Fibroblast of gingiva (primary cell): Measurements from ENCODE around the gene TAAR1.
"Not testable (repeated sequence)": the region's sequence is repeated elsewhere in the genome, so short reads cannot be mapped to it uniquely, and the experiment has no call there.

ENCODE experiments used
- DNase-seq: peaks from one replicate; pipeline ENCODE4 v3.0.0-alpha.2; 2011; ENCODE audit warnings: low read depth

The TAAR1 gene

DNA sequence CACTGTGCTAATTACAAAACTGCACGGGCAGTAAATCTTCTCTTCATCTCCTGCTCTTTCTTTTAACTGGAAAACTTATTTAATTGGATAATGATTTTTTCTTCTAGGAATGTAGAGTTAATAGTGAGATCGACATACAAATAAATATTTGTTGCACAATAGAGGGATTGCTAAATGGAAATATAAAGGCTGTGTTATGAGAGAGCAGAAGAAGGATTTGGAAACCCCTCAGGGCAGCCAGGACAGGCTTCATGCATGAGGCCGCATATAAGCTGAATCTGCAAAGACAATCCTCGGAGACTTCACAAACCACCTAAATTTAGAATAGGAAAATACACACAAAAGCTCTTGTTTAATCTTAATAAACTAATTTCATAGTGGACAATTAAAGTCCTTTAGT, 2.9 kb upstream of the TAAR1 start:
- peak; percentile 47 for DNase-seq

DNA sequence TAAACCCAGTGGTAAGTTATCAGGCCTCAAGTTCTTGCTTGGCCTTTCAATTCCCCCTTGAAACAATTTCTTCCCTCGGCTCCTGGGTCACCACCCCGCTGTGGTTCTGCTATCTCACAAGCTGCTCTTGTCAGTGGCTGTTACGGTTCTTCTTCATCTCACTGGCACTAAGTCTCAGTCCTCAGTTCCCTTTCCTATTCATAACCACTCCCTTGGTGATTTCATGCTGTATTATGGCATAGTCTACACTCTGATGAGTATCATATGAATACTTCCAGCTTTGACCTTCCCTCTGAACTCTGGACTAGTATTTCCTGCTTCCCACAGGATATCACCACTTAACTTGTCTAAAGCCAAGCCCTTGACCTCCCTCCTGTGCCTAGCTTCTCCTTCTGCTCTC, 7.9 kb downstream of the TAAR1 start:
- DNase-seq: no peak

DNA sequence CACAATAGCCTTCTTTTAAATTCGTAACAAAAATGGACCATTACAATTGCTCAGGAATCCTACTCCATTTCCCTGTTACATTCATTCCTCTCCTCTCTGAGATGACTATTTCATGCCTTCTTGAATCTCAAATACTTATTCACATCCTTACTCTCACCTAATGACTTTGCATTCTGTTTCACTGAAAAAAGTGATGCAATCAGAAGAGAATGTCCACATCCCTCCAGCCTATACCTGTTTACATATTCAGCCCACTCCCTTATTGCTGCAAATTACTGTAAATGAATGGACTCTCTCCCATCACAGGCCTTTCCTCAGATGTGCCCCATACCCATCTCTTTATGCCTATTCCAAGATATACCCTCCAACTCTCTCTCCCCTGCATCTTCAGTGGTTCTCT, 8.6 kb downstream of the TAAR1 start:
- no peak for DNase-seq

DNA sequence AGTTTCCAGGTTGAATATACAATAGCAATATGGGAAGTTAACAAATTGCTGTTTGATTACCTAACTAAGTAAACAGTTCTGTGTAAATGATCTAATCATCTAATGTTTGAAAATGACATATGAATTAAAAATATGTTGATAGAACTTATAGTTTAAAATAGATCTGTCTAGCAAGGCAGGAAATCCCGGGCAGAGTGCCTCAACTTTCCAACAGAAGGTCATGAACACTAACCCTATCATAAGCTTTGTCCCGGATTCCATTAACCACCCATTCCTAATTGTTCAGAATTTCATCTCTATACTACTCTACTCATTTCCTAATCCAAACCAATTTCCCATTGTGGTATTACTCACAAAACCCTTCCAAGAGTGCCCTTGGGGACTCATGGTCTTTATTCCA, 10.2 kb downstream of the TAAR1 start:
- DNase-seq: no peak

GRCh38 chr6:132648356-132648755, 10.6 kb downstream of the TAAR1 start:
- peak; percentile 52 for DNase-seq

DNA sequence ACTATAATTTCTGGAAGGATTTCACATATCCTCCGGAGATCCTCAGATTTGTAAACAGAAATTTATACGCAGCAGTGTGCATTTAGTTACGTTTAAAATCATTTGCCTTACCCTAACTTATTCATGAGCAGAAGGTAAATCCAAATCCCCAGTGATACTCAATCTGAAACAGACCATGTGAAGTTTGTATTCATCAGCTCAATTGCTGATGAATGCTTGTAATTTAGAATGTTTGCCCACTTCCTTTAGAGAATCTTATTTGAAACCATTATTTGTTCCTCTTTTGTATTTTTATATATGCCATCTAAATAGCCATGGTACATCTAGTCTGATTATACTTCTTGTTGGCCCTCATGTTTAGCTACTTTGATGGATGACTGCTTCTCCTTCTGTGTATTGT, 15.4 kb downstream of the TAAR1 start:
- no peak for DNase-seq

- DNase-seq: not testable (repeated sequence)
These were observed 21.8 kb downstream of the TAAR1 start for GRCh38 chr6:132637135-132637534.

GRCh38 chr6:132635906-132636305, 23.1 kb downstream of the TAAR1 start:
- not testable (repeated sequence) for DNase-seq

DNA sequence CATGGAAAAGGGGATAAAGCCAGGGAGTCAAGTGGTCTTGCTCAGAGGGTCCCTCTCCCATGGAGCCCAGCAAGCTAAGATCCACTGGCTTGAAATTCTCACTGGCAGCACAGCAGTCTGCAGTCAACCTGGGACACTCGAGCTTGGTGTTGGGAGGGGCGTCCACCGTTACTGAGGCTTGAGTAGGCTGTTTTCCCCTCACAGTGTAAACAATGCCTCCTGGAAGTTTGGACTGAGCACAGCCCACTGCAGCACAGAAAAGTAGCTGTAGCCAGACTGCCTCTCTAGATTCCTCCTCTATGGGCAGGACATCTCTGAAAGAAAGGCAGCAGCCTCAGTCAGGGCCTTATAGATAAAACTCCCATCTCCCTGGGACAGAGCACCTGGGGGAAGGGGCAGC, 23.7 kb downstream of the TAAR1 start:
- not testable (repeated sequence) for DNase-seq

DNA sequence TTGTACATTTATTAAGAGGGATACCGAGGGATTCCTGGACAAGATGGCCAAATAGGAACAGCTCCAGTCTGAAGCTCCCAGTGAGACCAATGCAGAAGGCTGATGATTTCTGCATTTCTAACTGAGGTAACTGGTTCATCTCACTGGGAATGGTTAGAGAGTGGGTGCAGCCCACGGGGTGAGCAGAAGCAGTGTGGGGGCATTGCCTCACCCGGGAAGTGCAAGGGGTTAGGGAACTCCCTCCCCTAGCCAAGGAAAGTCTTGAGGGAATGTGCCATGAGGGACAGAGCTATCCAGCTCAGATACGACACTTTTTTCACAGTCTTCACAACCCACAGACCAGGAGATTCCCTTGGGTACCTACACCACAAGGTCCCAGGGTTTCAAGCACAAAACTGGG, 24.2 kb downstream of the TAAR1 start:
- DNase-seq: no peak

DNA sequence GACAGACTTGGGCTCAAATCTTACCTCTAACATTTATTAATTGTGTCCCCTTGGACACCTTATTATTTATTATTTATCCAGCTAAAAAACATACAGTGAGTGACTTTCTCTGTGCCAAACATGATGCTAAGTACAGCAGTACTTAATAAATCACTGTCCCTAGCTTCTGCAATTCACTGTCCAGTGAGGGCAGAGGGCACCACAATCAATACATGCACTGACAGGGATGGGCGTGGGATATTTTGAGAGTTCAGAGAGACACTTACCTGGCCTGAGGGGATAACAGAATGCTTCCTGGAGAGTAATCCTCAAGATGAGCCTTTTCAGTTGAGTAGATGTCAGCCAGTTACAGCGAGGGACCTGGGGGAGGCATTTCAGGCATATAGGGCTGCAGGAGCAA, 25.6 kb downstream of the TAAR1 start:
- DNase-seq: no peak

GRCh38 chr6:132624175-132624574, 34.8 kb downstream of the TAAR1 start, which contains the start of gene TAAR2:
TSS of gene TAAR2 (minus strand) at chr6:132624275. CDS start at chr6:132624275, 0 bp downstream.
- no peak for DNase-seq

- no peak for DNase-seq
These were observed 35.7 kb downstream of the TAAR1 start for GRCh38 chr6:132623106-132623845.

DNA sequence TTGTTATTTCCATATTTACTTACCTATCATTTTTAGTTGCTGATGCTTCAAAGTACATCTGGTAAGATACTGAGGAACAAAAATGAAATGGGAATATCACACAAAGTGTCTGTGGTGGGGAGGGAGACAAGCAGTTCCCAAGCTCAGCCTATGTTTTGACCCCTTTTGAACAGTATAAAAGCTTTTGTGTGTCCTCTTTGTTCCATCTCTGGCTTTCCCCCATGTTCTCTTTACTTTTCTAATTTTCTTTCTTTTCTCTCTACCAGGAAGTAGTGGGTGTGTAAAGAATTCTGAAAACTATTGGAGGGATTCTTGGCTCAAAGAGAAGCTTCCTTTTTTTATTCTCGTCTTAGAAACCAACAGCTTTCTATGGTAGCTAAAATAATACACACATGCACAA, 42.3 kb downstream of the TAAR1 start:
- DNase-seq: no peak

- DNase-seq: no peak
These were observed 44.4 kb downstream of the TAAR1 start for GRCh38 chr6:132614554-132614953.

DNA sequence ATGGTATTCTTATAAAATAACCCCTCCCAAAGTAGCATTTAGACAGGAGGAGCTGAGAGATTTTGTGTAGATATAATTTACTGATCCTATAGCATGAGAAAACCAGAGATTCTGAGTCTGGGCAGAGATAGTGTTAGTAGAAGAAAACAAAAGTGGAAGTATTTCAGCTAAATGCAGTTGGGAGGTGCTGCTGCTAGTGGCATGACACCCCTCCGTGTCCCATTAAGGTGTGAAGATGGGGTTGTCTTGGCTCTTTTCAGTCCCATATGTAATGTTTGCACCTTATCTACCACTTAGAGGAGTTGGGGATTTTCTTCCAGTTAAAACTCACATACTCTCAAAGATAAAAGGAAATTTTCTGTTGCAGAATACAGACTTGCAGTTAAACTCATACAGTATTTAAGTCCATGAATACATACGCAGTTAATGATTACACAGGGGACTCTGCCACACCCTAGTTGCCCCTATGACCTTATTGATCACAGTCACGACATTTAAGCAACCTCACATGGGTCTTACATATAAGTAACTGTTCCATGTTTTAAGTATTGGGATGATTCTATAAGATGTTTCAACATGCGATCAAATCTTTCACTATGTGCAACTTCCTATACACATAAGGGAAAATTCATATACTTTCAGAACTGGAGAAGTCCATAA, 46.4 kb downstream of the TAAR1 start:
- DNase-seq: no peak

DNA sequence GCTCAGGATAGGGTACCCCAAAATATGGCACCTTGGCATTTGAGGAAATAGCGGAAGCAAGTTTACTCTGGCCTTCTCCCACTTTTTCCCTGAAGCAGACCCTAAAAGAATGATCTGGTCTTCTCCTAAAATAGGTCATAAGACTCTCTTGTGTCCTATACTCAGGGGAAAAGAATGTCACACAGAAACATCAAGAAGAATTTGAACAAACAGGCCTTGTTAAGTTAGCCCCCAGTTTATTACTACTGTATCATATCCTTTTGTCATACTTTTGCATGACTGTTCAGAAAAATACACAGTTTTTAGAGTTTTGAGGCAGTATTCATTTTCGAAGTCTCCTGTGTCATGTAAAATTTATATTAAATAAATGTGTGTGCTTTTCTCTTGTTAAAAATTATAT, 47.4 kb downstream of the TAAR1 start:
- no peak for DNase-seq

GRCh38 chr6:132607544-132608233, 51.3 kb downstream of the TAAR1 start:
- no peak for DNase-seq

GRCh38 chr6:132604635-132605152, 54.3 kb downstream of the TAAR1 start:
- no peak for DNase-seq

DNA sequence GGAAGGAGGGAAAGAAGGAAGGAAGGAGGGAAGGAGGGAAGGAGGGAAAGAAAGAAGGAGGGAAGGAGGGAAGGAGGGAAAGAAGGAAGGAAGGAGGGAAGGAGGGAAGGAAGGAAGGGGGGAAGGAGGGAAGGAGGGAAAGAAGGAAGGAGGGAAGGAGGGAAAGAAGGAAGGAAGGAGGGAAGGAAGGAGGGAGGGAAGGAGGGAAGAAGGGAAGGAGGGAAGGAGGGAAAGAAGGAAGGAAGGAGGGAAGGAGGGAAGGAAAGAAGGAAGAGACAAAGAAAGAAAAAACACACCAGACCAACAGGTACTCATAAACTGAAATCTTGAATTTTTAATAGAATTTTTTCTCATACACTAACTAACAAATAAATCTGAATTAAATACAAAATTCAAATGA, 58.1 kb downstream of the TAAR1 start:
- DNase-seq: not testable (repeated sequence)

DNA sequence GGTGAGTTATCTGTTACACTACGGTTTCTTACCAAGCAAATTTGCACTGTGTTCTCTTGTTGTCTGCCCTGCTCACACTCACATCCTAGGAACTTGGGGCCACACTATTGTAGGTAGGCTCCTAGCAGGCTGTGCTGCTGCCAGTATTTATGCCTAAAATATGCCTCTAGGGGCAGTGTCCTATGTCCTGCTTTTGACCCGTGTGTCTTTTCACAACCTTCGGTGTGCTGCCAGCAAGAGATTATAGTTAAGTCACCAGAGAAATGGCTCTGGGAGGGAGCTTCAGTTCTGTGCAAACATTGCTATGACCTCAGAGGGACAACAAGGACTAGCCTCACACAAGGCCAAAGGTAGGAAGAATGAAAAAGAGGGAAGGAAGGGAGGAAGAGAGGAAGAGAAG, 60.5 kb downstream of the TAAR1 start:
- no peak for DNase-seq

DNA sequence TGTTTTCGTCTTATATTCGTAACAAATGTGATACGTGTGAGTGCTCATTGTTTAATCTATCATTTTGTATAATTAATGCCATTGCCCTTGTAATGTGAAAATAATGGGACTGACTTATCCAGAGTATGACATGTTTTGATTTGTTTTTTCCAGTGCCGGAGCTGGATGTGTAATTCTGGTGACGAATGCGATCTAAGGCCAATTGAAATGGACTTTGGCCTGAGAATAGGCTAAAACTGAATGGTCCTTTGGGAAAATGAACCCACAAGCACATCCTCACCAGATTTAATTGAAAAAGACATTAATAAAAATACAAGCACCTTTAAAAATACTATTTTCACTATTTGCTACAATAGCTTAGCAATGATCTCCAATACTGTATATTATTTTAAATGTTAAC, 62.8 kb downstream of the TAAR1 start:
- no peak for DNase-seq
